ENCODE results near the gene ZBTB7C.

ZBTB7C gene

DNA sequence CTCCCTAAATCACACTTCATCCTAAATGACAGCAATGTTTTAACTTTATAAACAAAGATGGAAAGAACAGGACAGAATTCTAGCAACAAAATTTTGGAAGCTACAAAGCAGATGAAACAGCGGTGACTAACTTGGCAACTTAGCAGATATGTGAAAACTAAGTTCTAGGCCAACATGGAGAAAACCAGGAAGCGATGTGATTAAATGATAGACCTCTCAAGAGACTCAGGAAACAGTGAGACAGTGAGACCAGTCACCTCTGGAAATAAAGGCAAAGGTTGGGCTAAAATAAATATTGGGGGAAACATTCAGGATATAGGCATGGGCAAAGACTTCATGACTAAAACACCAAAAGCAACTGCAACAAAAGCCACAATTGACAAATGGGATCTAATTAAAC is 24.4 kb upstream of the ZBTB7C start:
- H3K4me3 ChIP-seq (replicated peaks; ENCODE audit: low read depth, low read length) = no peak overlapping the region
- no peak for DNase-seq (ENCODE audit: low read depth)
- TF ChIP-seq, protein P1, sequence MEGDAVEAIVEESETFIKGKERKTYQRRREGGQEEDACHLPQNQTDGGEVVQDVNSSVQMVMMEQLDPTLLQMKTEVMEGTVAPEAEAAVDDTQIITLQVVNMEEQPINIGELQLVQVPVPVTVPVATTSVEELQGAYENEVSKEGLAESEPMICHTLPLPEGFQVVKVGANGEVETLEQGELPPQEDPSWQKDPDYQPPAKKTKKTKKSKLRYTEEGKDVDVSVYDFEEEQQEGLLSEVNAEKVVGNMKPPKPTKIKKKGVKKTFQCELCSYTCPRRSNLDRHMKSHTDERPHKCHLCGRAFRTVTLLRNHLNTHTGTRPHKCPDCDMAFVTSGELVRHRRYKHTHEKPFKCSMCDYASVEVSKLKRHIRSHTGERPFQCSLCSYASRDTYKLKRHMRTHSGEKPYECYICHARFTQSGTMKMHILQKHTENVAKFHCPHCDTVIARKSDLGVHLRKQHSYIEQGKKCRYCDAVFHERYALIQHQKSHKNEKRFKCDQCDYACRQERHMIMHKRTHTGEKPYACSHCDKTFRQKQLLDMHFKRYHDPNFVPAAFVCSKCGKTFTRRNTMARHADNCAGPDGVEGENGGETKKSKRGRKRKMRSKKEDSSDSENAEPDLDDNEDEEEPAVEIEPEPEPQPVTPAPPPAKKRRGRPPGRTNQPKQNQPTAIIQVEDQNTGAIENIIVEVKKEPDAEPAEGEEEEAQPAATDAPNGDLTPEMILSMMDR (IDR thresholded peaks at IDR 0.05; ENCODE audit: low read length, missing control alignments) = no peak

DNA sequence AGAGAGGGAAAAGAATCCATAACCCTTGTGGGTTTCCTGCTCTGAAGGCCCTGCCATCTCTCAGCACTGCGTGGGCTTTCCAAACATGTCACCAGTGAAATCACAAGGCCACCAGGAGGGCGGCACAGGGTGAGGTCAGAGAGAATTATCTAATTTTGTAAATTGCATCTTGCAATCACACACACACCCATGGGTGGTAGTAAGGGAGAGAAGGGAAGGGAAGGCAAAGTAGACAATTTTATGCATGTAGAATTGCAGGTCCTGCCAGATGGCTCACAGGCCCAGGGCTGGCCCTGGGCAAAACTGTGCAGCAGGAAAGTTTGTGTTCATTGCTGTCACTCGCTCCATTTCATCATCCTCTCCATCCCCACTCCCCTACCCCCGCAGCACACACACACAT is 21.0 kb upstream of the ZBTB7C start:
- TF ChIP-seq, protein P1 (IDR thresholded peaks at IDR 0.05; ENCODE audit: low read length, missing control alignments) = no peak
- H3K4me3 ChIP-seq (replicated peaks; ENCODE audit: low read depth, low read length) = no peak overlapping the region
- DNase-seq (ENCODE audit: low read depth) = no peak

DNA sequence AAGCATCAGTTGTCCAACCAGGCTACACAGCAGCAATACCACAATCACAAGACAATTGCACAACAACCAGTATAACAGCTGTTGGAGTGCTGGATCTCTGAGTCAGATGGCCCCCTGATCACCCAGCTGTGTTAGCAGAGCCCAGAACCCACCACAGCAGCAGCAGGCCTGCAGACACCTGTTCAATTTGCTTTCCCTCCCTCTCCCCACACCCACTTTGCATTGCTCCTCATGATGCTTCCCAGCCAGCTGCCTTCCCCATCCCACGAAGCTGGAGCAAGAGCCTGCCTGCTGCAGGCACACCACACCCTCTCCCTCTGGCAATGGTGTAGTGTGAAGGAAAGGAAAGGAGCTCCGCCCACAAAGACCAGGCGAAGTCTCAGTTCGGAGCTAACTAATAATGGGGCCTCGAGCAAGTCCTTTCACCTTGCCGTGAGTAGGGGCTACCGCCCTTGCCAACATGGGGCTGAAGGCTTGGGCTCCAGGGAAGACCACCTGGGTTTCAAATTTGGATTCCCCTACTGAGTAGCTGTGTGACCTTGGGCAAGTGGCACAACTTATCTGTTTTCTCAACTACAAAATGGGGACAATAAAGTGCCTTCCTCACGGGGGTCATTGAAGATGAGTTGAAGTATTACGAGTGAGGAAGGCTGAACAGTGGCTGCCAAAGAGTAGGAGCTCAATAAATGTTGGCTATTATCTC is 19.4 kb upstream of the ZBTB7C start:
- H3K4me3 ChIP-seq (replicated peaks; ENCODE audit: low read depth, low read length) = no peak overlapping the region
- TF ChIP-seq, protein P1 (IDR thresholded peaks at IDR 0.05; ENCODE audit: low read length, missing control alignments) = no peak
- no peak for DNase-seq (ENCODE audit: low read depth)

DNA sequence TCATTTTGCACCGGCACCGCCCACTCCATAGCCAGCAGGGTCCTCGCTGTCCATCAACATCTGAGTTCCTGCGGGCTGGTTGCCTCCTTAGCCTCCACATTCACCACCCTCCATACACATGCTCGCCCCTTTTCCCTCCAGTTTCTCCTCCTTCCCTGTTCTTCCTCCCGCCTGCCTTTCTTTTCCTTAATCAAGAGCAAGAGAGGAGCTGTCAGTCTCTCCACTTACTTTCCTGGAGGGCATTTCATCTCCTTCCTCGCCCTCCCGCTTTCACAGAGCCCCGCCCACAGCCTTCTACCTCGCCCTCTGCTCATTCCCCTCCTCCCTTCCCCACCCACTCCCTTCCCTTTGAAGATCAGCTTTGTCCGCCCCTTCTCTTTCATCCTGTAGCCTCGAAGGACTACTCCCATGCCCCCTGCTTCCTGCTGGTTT is 13.8 kb upstream of the ZBTB7C start:
- TF ChIP-seq, protein P1 (IDR thresholded peaks at IDR 0.05; ENCODE audit: low read length, missing control alignments) = no peak

DNA sequence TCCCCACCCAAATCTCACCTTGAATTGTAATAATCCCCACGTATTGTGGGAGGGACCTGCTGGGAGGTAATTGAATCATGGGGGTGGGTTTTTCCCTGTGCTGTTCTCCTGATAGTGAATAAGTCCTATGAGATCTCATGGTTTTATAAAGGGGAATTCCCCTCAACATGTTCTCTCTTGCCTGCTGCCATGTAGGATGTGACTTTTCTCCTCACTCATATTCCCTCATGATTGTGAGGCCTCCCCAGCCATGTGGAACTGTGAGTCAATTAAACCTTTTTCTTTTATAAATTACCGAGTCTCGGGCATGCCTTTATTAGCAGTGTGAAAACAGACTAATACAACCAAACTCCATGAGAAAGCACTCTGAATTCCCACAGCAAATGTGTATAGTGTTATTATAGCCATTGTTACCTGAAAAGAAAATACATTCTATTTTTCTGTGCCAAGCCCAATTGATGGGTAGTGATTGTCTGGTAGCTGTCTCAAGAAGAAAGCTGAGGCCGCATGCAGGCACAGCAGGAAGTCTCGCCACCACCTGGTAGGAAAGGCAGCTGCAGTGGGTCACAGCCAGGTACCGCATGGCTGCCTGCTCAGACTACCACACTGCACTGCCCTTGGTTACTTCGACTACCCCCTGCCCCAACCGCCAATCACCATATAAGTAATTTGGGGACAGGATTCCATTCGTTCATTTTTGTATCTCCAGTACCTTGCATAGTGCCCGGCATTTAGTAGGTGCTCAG is 10.3 kb upstream of the ZBTB7C start:
- H3K4me3 ChIP-seq (replicated peaks; ENCODE audit: low read depth, low read length) = no peak overlapping the region
- TF ChIP-seq, protein P1 (IDR thresholded peaks at IDR 0.05; ENCODE audit: low read length, missing control alignments) = no peak
- no peak for DNase-seq (ENCODE audit: low read depth)

More for the DNA sequence above, 13.8 kb upstream of the ZBTB7C start:
- H3K4me3 ChIP-seq (replicated peaks; ENCODE audit: low read depth, low read length) = no peak overlapping the region
- DNase-seq (ENCODE audit: low read depth) = no peak

DNA sequence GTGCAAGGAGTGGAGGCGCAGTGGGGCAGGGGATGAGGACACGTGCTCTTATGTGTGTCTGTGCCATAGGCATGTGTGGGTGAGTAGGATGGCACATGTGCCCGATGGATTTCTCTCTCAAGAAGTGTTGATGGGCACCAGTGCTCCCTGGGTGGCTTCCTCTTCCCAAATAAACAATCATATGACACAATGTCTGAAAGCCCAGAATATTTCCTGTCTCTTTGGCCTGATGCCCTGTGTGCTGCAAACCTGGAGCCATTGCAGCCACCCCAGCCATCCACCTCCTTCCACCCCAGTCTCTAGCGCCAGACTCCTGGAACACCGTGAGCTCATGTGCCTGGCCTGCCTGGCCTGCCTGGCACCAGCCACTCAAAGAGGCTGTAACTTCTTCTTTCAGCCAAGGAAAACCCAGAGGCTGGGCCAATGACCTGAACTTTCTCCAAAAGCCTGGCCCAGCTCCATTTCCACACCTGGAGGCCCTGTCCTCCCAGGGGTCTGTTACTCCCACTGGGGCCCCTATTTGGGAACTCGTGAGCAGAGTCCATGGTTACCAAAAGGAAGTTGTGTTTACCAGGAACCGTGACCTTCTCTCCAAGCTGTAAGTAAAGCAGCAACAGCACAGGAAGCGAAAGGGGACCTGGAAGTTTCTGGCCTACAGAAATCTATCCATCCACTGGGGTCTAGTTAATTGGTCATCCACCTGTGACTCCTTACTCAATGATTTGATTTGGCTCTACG is 9.5 kb upstream of the ZBTB7C start:
- no peak overlapping the region for H3K4me3 ChIP-seq (replicated peaks; ENCODE audit: low read depth, low read length)
- DNase-seq (ENCODE audit: low read depth) = no peak
- TF ChIP-seq, protein P1 (IDR thresholded peaks at IDR 0.05; ENCODE audit: low read length, missing control alignments) = no peak

Measured in fibroblast of pulmonary artery (primary cell).